Measurements from ENCODE around the gene FRMPD3. TPM values are rescaled to one million over a fixed set of nuclear protein-coding genes. Genes with fewer than 3 reads are reported as not detected.
"Not testable (repeated sequence)": the region's sequence is repeated elsewhere in the genome, so short reads cannot be mapped to it uniquely, and the experiment has no call there.

FRMPD3 gene
- total and polyA plus RNA-seq, 2 of the 8 experiments (the other 6 are each of a cell fraction or from before 2014, with no cell fraction given), result 0.38 to 0.56 TPM

DNA sequence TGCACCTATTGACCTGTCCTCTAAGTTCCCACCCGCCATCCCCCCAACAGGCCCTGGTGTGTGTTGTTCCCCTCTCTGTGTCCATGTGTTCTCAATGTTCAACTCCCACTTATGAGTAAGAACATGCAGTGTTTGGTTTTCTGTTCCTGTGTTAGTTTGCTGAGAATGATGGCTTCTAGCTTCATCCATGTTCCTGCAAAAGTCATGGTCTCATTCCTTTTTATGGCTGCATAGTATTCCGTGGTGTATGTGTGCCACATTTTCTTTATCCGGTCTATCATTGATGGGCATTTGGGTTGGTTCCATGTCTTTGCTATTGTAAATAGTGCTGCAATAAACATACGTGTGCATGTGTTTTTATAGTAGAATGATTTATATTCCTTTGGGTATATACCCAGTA, 22.0 kb downstream of the FRMPD3 start:
- H2BK5ac ChIP-seq (ENCODE audit: low read depth, low read length); DNase-seq (ENCODE audit: low read depth in 1 of 2, low spot score in 2 of 2); H3K79me1 ChIP-seq (ENCODE audit: low read depth, low read length); H2AFZ ChIP-seq (ENCODE audit: low read length); H2AK5ac ChIP-seq (ENCODE audit: low read depth, low read length); FAIRE-seq; H3K9me3 ChIP-seq (ENCODE audit: insufficient read depth in 2 of 2, low read depth in 1 of 2, low read length in 1 of 2); H2BK12ac ChIP-seq (ENCODE audit: low read depth, low read length); H2BK120ac ChIP-seq (replicated peaks; ENCODE audit: low read depth, low read length); H4K5ac ChIP-seq (ENCODE audit: insufficient read length, low read depth, low read length); H3K23ac ChIP-seq (ENCODE audit: insufficient read length); H3K4me1 ChIP-seq (replicated peaks in 1 of 4; ENCODE audit: control insufficient read depth in 3 of 4, insufficient read depth in 4 of 4, low read length in 3 of 4); H3K79me2 ChIP-seq (ENCODE audit: control insufficient read depth in 1 of 2, insufficient read depth in 2 of 2, low read length in 2 of 2); H3K27me3 ChIP-seq (replicated peaks in 1 of 4; ENCODE audit: control insufficient read depth in 3 of 4, extremely low read depth in 1 of 4, insufficient read depth in 3 of 4, low read length in 3 of 4); H3K4ac ChIP-seq (replicated peaks; ENCODE audit: insufficient read length, low read depth, low read length); H2BK20ac ChIP-seq (ENCODE audit: low read length); H3K27ac ChIP-seq (ENCODE audit: low read depth, low read length); H4K91ac ChIP-seq (replicated peaks; ENCODE audit: insufficient read length, low read length); H3K23me2 ChIP-seq (ENCODE audit: low read depth, low read length); H3K4me2 ChIP-seq (ENCODE audit: insufficient read depth in 1 of 2, low read depth in 2 of 2, low read length in 2 of 2); H4K8ac ChIP-seq (ENCODE audit: extremely low read depth, insufficient read depth, low read length); H2BK15ac ChIP-seq (ENCODE audit: low read length); H3K4me3 ChIP-seq (ENCODE audit: extremely low read depth in 1 of 4, insufficient read depth in 2 of 4, low read depth in 3 of 4, low read length in 4 of 4); H3K36me3 ChIP-seq (ENCODE audit: control insufficient read depth in 2 of 4, insufficient read depth in 4 of 4, low read length in 3 of 4); H3K9ac ChIP-seq (replicated peaks in 1 of 4; ENCODE audit: extremely low read depth in 1 of 4, low read depth in 3 of 4, low read length in 3 of 4); POLR2A ChIA-PET (ENCODE audit: partially characterized antibody); H3K56ac ChIP-seq (replicated peaks; ENCODE audit: insufficient read length, low read depth, low read length); H4K20me1 ChIP-seq (replicated peaks in 1 of 2; ENCODE audit: control insufficient read depth in 1 of 2, insufficient read depth in 2 of 2, low read length in 2 of 2); H3K18ac ChIP-seq (ENCODE audit: extremely low read depth, low read length); H3K14ac ChIP-seq (ENCODE audit: insufficient read length): not testable (repeated sequence)
- CTCF ChIA-PET (ENCODE audit: partially characterized antibody), result interaction anchor here (0.8 to 2.9 kb wide), 12 partner anchors 10 to 574 kb away, joined by 3 to 13 read pairs (median 6); no protein-coding TSS in a partner anchor
- 82% methylated on average over 3 of the region's 4 CpGs; no CpG with 5 or more reads in 1 of the 2 experiments for WGBS, 2 experiments (ENCODE audit: extremely low coverage in 1 of 2, insufficient coverage in 1 of 2, insufficient read length in 1 of 2, insufficient replicate concordance in 2 of 2, low coverage in 1 of 2, low lambda C conversion rate in 2 of 2, missing lambda C conversion rate in 1 of 2)
